Stomach (tissue), 4 donors: Measurements from ENCODE around the gene DCT.

ENCODE experiments used
- POLR2AphosphoS5 ChIP-seq, 3 donors: sonication (generic); formaldehyde crosslinking; IDR thresholded peaks; one replicate each; pipeline ENCODE4 v1.6.1; 2016; ENCODE audit warnings: antibody characterized with exemption in 3 of 3
- TF ChIP-seq, protein P1 (sequence below), 7 experiments: fragments of 450-650 bp in 4 of 7; fragments of 200-600 bp in 3 of 7; sonication (generic) in 3 of 7; IDR thresholded peaks; one replicate each; pipeline ENCODE4 v1.5.1; 2016 to 2019; ENCODE audit warnings: antibody characterized with exemption in 7 of 7, control low read depth in 2 of 7, mild to moderate bottlenecking in 1 of 7

DNA sequence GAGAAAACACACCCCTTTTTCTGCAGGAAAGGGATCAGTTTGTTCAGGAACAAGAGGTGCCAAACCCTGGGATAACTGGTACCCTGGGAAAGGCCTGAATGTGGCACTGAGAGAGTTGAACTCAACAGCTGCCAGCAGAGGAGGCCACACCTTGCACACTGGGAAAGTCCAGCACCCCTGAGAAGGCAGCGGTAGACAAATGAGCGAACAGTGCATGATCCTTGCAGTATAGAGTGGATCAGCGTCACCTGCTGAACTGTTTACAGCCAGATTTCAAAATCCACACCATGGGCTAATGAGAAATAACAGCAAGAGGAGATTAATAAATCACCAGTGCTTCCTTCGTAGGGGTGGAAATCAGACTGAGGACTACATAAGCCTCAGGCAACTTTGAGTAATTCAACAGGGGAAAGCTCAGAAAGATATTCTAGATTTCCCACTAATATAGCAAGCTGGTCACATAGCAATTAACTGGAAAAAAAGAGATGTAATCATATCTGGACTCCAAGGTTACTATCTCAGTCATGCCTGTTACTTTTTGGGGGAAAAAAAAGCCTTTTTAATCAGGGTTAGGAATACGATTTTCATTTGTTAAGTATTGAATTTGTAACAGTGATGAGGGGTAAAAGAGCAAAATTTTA, 52.0 kb downstream of the DCT start:
- no peak for TF ChIP-seq POLR2AphosphoS5 (IDR thresholded peaks at IDR 0.05)
- TF ChIP-seq, protein P1, sequence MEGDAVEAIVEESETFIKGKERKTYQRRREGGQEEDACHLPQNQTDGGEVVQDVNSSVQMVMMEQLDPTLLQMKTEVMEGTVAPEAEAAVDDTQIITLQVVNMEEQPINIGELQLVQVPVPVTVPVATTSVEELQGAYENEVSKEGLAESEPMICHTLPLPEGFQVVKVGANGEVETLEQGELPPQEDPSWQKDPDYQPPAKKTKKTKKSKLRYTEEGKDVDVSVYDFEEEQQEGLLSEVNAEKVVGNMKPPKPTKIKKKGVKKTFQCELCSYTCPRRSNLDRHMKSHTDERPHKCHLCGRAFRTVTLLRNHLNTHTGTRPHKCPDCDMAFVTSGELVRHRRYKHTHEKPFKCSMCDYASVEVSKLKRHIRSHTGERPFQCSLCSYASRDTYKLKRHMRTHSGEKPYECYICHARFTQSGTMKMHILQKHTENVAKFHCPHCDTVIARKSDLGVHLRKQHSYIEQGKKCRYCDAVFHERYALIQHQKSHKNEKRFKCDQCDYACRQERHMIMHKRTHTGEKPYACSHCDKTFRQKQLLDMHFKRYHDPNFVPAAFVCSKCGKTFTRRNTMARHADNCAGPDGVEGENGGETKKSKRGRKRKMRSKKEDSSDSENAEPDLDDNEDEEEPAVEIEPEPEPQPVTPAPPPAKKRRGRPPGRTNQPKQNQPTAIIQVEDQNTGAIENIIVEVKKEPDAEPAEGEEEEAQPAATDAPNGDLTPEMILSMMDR (IDR thresholded peaks at IDR 0.05), result no peak
